Liver (tissue), 9 donors: ENCODE measurements around the gene RRP8. TPM values are rescaled to one million over a fixed set of nuclear protein-coding genes. Genes with fewer than 3 reads are reported as not detected.

Experiments used
- DNase-seq: peaks from one replicate; pipeline ENCODE4 v3.0.0-alpha.2; 2017; ENCODE audit warnings: low spot score
- H3K27ac ChIP-seq, 2 donors: one replicate each; pipeline ENCODE4 v1.7.0; 2013; ENCODE audit warnings: inconsistent platforms in 2 of 2, low read length in 2 of 2, control low read depth in 1 of 2, low read depth in 1 of 2, mild to moderate bottlenecking in 1 of 2
- H3K27me3 ChIP-seq, 4 donors: one replicate each; pipeline versions ENCODE4 v1.6.1 to v1.7.0; 2013; ENCODE audit warnings: low read length in 3 of 4, inconsistent platforms in 1 of 4, mild to moderate bottlenecking in 1 of 4, moderate library complexity in 1 of 4; ENCODE audit not compliant: control insufficient read depth in 4 of 4, insufficient read depth in 4 of 4
- H3K36me3 ChIP-seq, 4 donors: one replicate each; pipeline versions ENCODE4 v1.6.1 to v1.7.0; 2013; ENCODE audit warnings: low read length in 3 of 4, mild to moderate bottlenecking in 3 of 4, low read depth in 1 of 4, moderate library complexity in 1 of 4; ENCODE audit not compliant: control insufficient read depth in 4 of 4, insufficient read depth in 3 of 4
- H3K4me1 ChIP-seq, 4 donors: one replicate each; pipeline versions ENCODE4 v1.6.1 to v1.7.0; 2013; ENCODE audit warnings: low read length in 3 of 4, mild to moderate bottlenecking in 3 of 4, moderate library complexity in 1 of 4; ENCODE audit not compliant: control insufficient read depth in 4 of 4, insufficient read depth in 4 of 4
- H3K4me3 ChIP-seq, 3 donors: one replicate each; pipeline versions ENCODE4 v1.6.1 to v1.7.0; 2013; ENCODE audit warnings: low read length in 3 of 3, control low read depth in 1 of 3, low read depth in 1 of 3, mild to moderate bottlenecking in 1 of 3
- H3K9ac ChIP-seq, 2 donors: one replicate each; pipeline ENCODE4 v1.7.0; 2013; ENCODE audit warnings: low read length in 2 of 2, mild to moderate bottlenecking in 2 of 2, moderate library complexity in 2 of 2, control low read depth in 1 of 2, low read depth in 1 of 2
- H3K9me3 ChIP-seq, 4 donors: one replicate each; pipeline versions ENCODE4 v1.6.1 to v1.7.0; 2013; ENCODE audit warnings: low read length in 3 of 4; ENCODE audit not compliant: control insufficient read depth in 4 of 4
- ATF3 ChIP-seq: IDR thresholded peaks from 2 replicates; pipeline ENCODE4 v1.6.1; 2016; ENCODE audit warnings: antibody characterized with exemption
- CTCF ChIP-seq: fragments of 150-350 bp; IDR thresholded peaks from 2 replicates; pipeline ENCODE4 v1.5.1; 2017; ENCODE audit warnings: improper control_type of control experiment, low read depth, low read length; ENCODE audit not compliant: missing input control
- EGR1 ChIP-seq, 2 donors: IDR thresholded peaks; 2 replicates each; pipeline ENCODE4 v1.6.1; 2016 to 2018; ENCODE audit warnings: antibody characterized with exemption in 2 of 2, low read depth in 2 of 2
- FOXA1 ChIP-seq: IDR thresholded peaks from 2 replicates; pipeline ENCODE4 v1.6.1; 2016; ENCODE audit warnings: antibody characterized with exemption
- FOXA2 ChIP-seq: IDR thresholded peaks from 2 replicates; pipeline ENCODE4 v1.6.1; 2016; ENCODE audit warnings: antibody characterized with exemption
- GABPA ChIP-seq, 2 donors: IDR thresholded peaks in 1 of 2; conservative IDR thresholded peaks in 1 of 2; 2 replicates each; pipeline ENCODE4 v1.6.1; 2016; ENCODE audit warnings: antibody characterized with exemption in 2 of 2, mild to moderate bottlenecking in 1 of 2, moderate library complexity in 1 of 2
- HNF4A ChIP-seq, 2 donors: conservative IDR thresholded peaks; 2 replicates each; pipeline ENCODE4 v1.6.1; 2016; ENCODE audit warnings: antibody characterized with exemption in 2 of 2, mild to moderate bottlenecking in 2 of 2
- HNF4G ChIP-seq: IDR thresholded peaks from 2 replicates; pipeline ENCODE4 v1.6.1; 2016; ENCODE audit warnings: antibody characterized with exemption
- JUND ChIP-seq, 2 donors: IDR thresholded peaks; 2 replicates each; pipeline ENCODE4 v1.6.1; 2016; ENCODE audit warnings: antibody characterized with exemption in 2 of 2
- MAX ChIP-seq: IDR thresholded peaks from 2 replicates; pipeline ENCODE4 v1.6.1; 2016; ENCODE audit warnings: antibody characterized with exemption
- NR2F2 ChIP-seq: IDR thresholded peaks from 2 replicates; pipeline ENCODE4 v1.6.1; 2016; ENCODE audit warnings: antibody characterized with exemption
- RAD21 ChIP-seq, 2 donors: IDR thresholded peaks; 2 replicates each; pipeline ENCODE4 v1.6.1; 2016; ENCODE audit warnings: antibody characterized with exemption in 2 of 2, mild to moderate bottlenecking in 2 of 2
- REST ChIP-seq: IDR thresholded peaks from 2 replicates; pipeline ENCODE4 v1.6.1; 2016; ENCODE audit warnings: antibody characterized with exemption, mild to moderate bottlenecking
- RXRA ChIP-seq, 2 donors: IDR thresholded peaks; 2 replicates each; pipeline ENCODE4 v1.6.1; 2017 to 2018; ENCODE audit warnings: antibody characterized with exemption in 2 of 2, mild to moderate bottlenecking in 1 of 2
- SP1 ChIP-seq: IDR thresholded peaks from 2 replicates; pipeline ENCODE4 v1.6.1; 2018; ENCODE audit warnings: antibody characterized with exemption, mild to moderate bottlenecking
- TAF1 ChIP-seq: conservative IDR thresholded peaks from 2 replicates; pipeline ENCODE4 v1.6.1; 2016; ENCODE audit warnings: antibody characterized with exemption, mild to moderate bottlenecking
- YY1 ChIP-seq: IDR thresholded peaks from 2 replicates; pipeline ENCODE4 v1.6.1; 2016; ENCODE audit warnings: antibody characterized with exemption, mild to moderate bottlenecking
- ZBTB33 ChIP-seq: IDR thresholded peaks from 2 replicates; pipeline ENCODE4 v1.6.1; 2016; ENCODE audit warnings: antibody characterized with exemption
- WGBS: extraction: QIAGEN DNeasy Blood & Tissue Kit; methylation state at CpG from one replicate; pipeline ENCODE4 v1.1.7; 2013; 5-methylcytosine and 5-hydroxymethylcytosine counted together
- polyA plus RNA-seq, 2 donors: library from polyadenylated mRNA; stranded (reverse) in 1 of 2; unstranded in 1 of 2; fragments of 200-250 nt in 1 of 2; fragments of >200 nt in 1 of 2; fragmentation: Nextera tagmentation in 1 of 2; extraction: Ambion mirVana in 1 of 2; gene quantifications; one replicate each; pipeline versions ENCODE4 v1.2.1 to v1.2.3, GENCODE V29; 2013 to 2015
- total RNA-seq, 2 donors: library from RNA; depleted of rRNA; stranded (reverse); fragments of >200 nt; gene quantifications; one replicate each; pipeline ENCODE4 v1.2.3, GENCODE V29; 2014
- donor health status: healthy.
- donor health status: healthy.
- donor health status: healthy.
- donor health status: healthy.
- donor health status: healthy.

RRP8 gene
- total and polyA plus RNA-seq, 4 donors = 10.3 to 12.6 (median 11.2) TPM

GRCh38 chr11:6548121-6548520, 55.3 kb downstream of the RRP8 start (continued):
- TF ChIP-seq REST = no peak
- no peak for TF ChIP-seq MAX
- no peak for TF ChIP-seq YY1
- TF ChIP-seq SP1 = no peak
- no peak for TF ChIP-seq HNF4G
- no peak for TF ChIP-seq EGR1 (IDR thresholded peaks at IDR 0.05; ENCODE audit: low read depth in 2 of 2)
- no peak for TF ChIP-seq ATF3

- WGBS = 97% methylated on average over 6 of the region's 6 CpGs
- TF ChIP-seq GABPA (IDR thresholded peaks at IDR 0.05 in 1 of 2, conservative IDR thresholded peaks at IDR 0.05 in 1 of 2) = no peak
- no peak for TF ChIP-seq EGR1 (IDR thresholded peaks at IDR 0.05; ENCODE audit: low read depth in 2 of 2)
- no peak for TF ChIP-seq TAF1
- TF ChIP-seq FOXA1 = no peak
- TF ChIP-seq SP1 = no peak
- no peak for TF ChIP-seq FOXA2
- TF ChIP-seq ZBTB33 = no peak
- no peak for TF ChIP-seq RXRA (IDR thresholded peaks at IDR 0.05)
- TF ChIP-seq MAX = no peak
- no peak for TF ChIP-seq ATF3
- TF ChIP-seq NR2F2 = no peak
- TF ChIP-seq JUND (IDR thresholded peaks at IDR 0.05) = no peak
- no peak for TF ChIP-seq HNF4G
- no peak for TF ChIP-seq REST
- TF ChIP-seq RAD21 (IDR thresholded peaks at IDR 0.05) = no peak
- no peak for TF ChIP-seq YY1
- no peak for TF ChIP-seq HNF4A (conservative IDR thresholded peaks at IDR 0.05)
- TF ChIP-seq CTCF = no peak
- no peaks in the 10 kb centered on the region for H3K9me3 ChIP-seq
- no peaks in the 10 kb centered on the region for H3K27me3 ChIP-seq
- peaks cover 4 to 17% (median 7%) of the 10 kb centered on the region in 4 donors for H3K36me3 ChIP-seq
- H3K4me1 ChIP-seq = no peaks in the 10 kb centered on the region
- H3K9ac ChIP-seq = no peak overlapping the region
- H3K4me3 ChIP-seq = no peak overlapping the region
- no peak for DNase-seq
- no peak overlapping the region for H3K27ac ChIP-seq
Measured at GRCh38 chr11:6547177-6547576, 56.2 kb downstream of the RRP8 start.
